H1 (cell line): Measurements from ENCODE around the gene PACSIN1. TPM values are rescaled to one million over a fixed set of nuclear protein-coding genes. Genes with fewer than 3 reads are reported as not detected.

Experiments used
- CTCF ChIA-PET: fragments of 300-600 bp; sonication (Branson Sonifier 250); formaldehyde crosslinking; loops from one replicate; lab custom pipeline; 2021; ENCODE audit not compliant: partially characterized antibody; lab: Charles Lee
- POLR2A ChIA-PET: fragments of 300-600 bp; sonication (Branson Sonifier 250); formaldehyde crosslinking; loops from one replicate; lab custom pipeline; 2021; ENCODE audit warnings: inconsistent platforms; ENCODE audit not compliant: partially characterized antibody; lab: Charles Lee
- DNase-seq, 2 experiments: peaks; one replicate each; pipeline versions ENCODE4 v3.0.0 to v3.0.0-alpha.2; 2010 to 2022; ENCODE audit warnings: low spot score in 2 of 2, low read depth in 1 of 2, mixed read lengths in 1 of 2
- FAIRE-seq: peaks from 2 replicates; lab custom pipeline; 2011; peaks lifted over from hg19 to GRCh38; lab: Jason Lieb, UNC
- H2AFZ ChIP-seq: 2 replicates; pipeline ENCODE4 v1.8.1; 2012; ENCODE audit warnings: low read length, inconsistent platforms
- H2AK5ac ChIP-seq: 2 replicates; pipeline ENCODE4 v1.6.1; 2013; ENCODE audit warnings: low read depth, low read length
- H2BK120ac ChIP-seq: replicated peaks from 2 replicates; pipeline ENCODE3; 2013; ENCODE audit warnings: low read depth, low read length, inconsistent platforms
- H2BK12ac ChIP-seq: 2 replicates; pipeline ENCODE4 v1.6.1; 2013; ENCODE audit warnings: low read depth, low read length
- H2BK15ac ChIP-seq: 2 replicates; pipeline ENCODE4 v1.6.1; 2013; ENCODE audit warnings: low read length
- H2BK20ac ChIP-seq: 2 replicates; pipeline ENCODE4 v1.6.1; 2013; ENCODE audit warnings: low read length
- H2BK5ac ChIP-seq: 2 replicates; pipeline ENCODE4 v1.6.1; 2013; ENCODE audit warnings: low read depth, low read length
- H3K14ac ChIP-seq: 2 replicates; pipeline ENCODE4 v1.6.1; 2013; ENCODE audit warnings: inconsistent platforms; ENCODE audit not compliant: insufficient read length
- H3K18ac ChIP-seq: 2 replicates; pipeline ENCODE4 v1.6.1; 2013; ENCODE audit warnings: low read length; ENCODE audit errors: extremely low read depth
- H3K23ac ChIP-seq: 2 replicates; pipeline ENCODE4 v1.6.1; 2013; ENCODE audit warnings: inconsistent platforms; ENCODE audit not compliant: insufficient read length
- H3K23me2 ChIP-seq: 2 replicates; pipeline ENCODE4 v1.6.1; 2013; ENCODE audit warnings: low read depth, low read length
- H3K27ac ChIP-seq: 2 replicates; pipeline ENCODE4 v1.6.1; 2011; ENCODE audit warnings: low read depth, low read length, inconsistent platforms
- H3K27me3 ChIP-seq, 4 experiments: replicated peaks in 1 of 4; 1 replicate in 1 of 4; 2 replicates in 3 of 4; pipeline versions ENCODE4 v1.6.1 to v1.8.1; 2011 to 2013; ENCODE audit warnings: low read length in 3 of 4, mild to moderate bottlenecking in 3 of 4, inconsistent platforms in 2 of 4, mixed read lengths in 2 of 4, moderate library complexity in 1 of 4; ENCODE audit not compliant: control insufficient read depth in 3 of 4, insufficient read depth in 3 of 4; ENCODE audit errors: extremely low read depth in 1 of 4
- H3K36me3 ChIP-seq, 4 experiments: 2 replicates each; pipeline versions ENCODE4 v1.6.1 to v1.8.1; 2011 to 2013; ENCODE audit warnings: mild to moderate bottlenecking in 4 of 4, low read length in 3 of 4, moderate library complexity in 2 of 4, control low read depth in 1 of 4, inconsistent platforms in 1 of 4; ENCODE audit not compliant: insufficient read depth in 4 of 4, control insufficient read depth in 2 of 4
- H3K4ac ChIP-seq: replicated peaks from 2 replicates; pipeline ENCODE3; 2013; ENCODE audit warnings: low read length, low read depth, mixed read lengths, inconsistent platforms; ENCODE audit not compliant: insufficient read length
- H3K4me1 ChIP-seq, 4 experiments: replicated peaks in 1 of 4; 1 replicate in 1 of 4; 2 replicates in 3 of 4; pipeline versions ENCODE4 v1.6.1 to v1.8.1; 2011 to 2013; ENCODE audit warnings: low read length in 3 of 4, inconsistent platforms in 2 of 4, mixed read lengths in 1 of 4; ENCODE audit not compliant: insufficient read depth in 4 of 4, control insufficient read depth in 3 of 4
- H3K4me2 ChIP-seq, 2 experiments: 2 replicates each; pipeline versions ENCODE4 v1.6.1 to v1.8.1; 2011 to 2013; ENCODE audit warnings: low read depth in 2 of 2, low read length in 2 of 2, control low read depth in 1 of 2, inconsistent platforms in 1 of 2, mild to moderate bottlenecking in 1 of 2; ENCODE audit not compliant: insufficient read depth in 1 of 2
- H3K4me3 ChIP-seq, 4 experiments: fragments of 200-600, 300-600 bp in 1 of 4; sonication (generic), shearing (Covaris generic), sonication (Bioruptor Twin) in 1 of 4; 2 replicates each; pipeline versions ENCODE4 v1.5.1 to v1.8.1; 2011 to 2016; ENCODE audit warnings: low read length in 4 of 4, low read depth in 3 of 4, control low read depth in 2 of 4, inconsistent platforms in 2 of 4, mild to moderate bottlenecking in 2 of 4, mixed read lengths in 1 of 4, moderate library complexity in 1 of 4; ENCODE audit not compliant: insufficient read depth in 2 of 4; ENCODE audit errors: extremely low read depth in 1 of 4
- H3K56ac ChIP-seq: replicated peaks from 2 replicates; pipeline ENCODE3; 2013; ENCODE audit warnings: low read depth, mild to moderate bottlenecking, mixed read lengths, low read length, inconsistent platforms; ENCODE audit not compliant: insufficient read length
- H3K79me1 ChIP-seq: 2 replicates; pipeline ENCODE4 v1.6.1; 2013; ENCODE audit warnings: low read depth, low read length, control low read depth
- H3K79me2 ChIP-seq, 2 experiments: 2 replicates each; pipeline versions ENCODE4 v1.6.1 to v1.8.1; 2012 to 2013; ENCODE audit warnings: low read length in 2 of 2, mild to moderate bottlenecking in 2 of 2, inconsistent platforms in 1 of 2; ENCODE audit not compliant: insufficient read depth in 2 of 2, control insufficient read depth in 1 of 2
- H3K9ac ChIP-seq, 4 experiments: replicated peaks in 1 of 4; 1 replicate in 1 of 4; 2 replicates in 3 of 4; pipeline versions ENCODE4 v1.6.1 to v1.8.1; 2011 to 2013; ENCODE audit warnings: low read depth in 3 of 4, low read length in 3 of 4, control low read depth in 2 of 4, mild to moderate bottlenecking in 2 of 4, moderate library complexity in 2 of 4, inconsistent platforms in 1 of 4; ENCODE audit errors: extremely low read depth in 1 of 4
- H3K9me3 ChIP-seq, 2 experiments: 2 replicates each; pipeline versions ENCODE4 v1.6.1 to v1.8.1; 2012 to 2013; ENCODE audit warnings: mild to moderate bottlenecking in 2 of 2, moderate library complexity in 2 of 2, control low read depth in 1 of 2, inconsistent platforms in 1 of 2, low read depth in 1 of 2, low read length in 1 of 2, mixed read lengths in 1 of 2; ENCODE audit not compliant: insufficient read depth in 2 of 2
- H4K20me1 ChIP-seq, 2 experiments: replicated peaks in 1 of 2; 2 replicates each; pipeline versions ENCODE3 to v1.8.1; 2011 to 2013; ENCODE audit warnings: inconsistent platforms in 2 of 2, low read length in 2 of 2, mild to moderate bottlenecking in 1 of 2; ENCODE audit not compliant: insufficient read depth in 2 of 2, control insufficient read depth in 1 of 2
- H4K5ac ChIP-seq: 2 replicates; pipeline ENCODE4 v1.6.1; 2013; ENCODE audit warnings: low read length, low read depth, mixed read lengths, inconsistent platforms; ENCODE audit not compliant: insufficient read length
- H4K8ac ChIP-seq: 2 replicates; pipeline ENCODE4 v1.8.0; 2013; ENCODE audit warnings: mild to moderate bottlenecking, moderate library complexity, low read length, inconsistent platforms; ENCODE audit not compliant: insufficient read depth; ENCODE audit errors: extremely low read depth
- H4K91ac ChIP-seq: replicated peaks from 2 replicates; pipeline ENCODE3; 2013; ENCODE audit warnings: low read length, mixed read lengths, inconsistent platforms; ENCODE audit not compliant: insufficient read length
- E2F6 ChIP-seq: IDR thresholded peaks from 2 replicates; pipeline ENCODE4 v1.6.1; 2012; ENCODE audit warnings: inconsistent platforms
- EP300 ChIP-seq, 2 experiments: IDR thresholded peaks; 1 replicate in 1 of 2; 2 replicates in 1 of 2; pipeline ENCODE4 v1.6.1; 2011 to 2012; ENCODE audit warnings: low read depth in 2 of 2, low read length in 2 of 2, mild to moderate bottlenecking in 2 of 2, borderline replicate concordance in 1 of 2, inconsistent platforms in 1 of 2, moderate library complexity in 1 of 2
- FOSL1 ChIP-seq: IDR thresholded peaks from 2 replicates; pipeline ENCODE4 v1.6.1; 2011; ENCODE audit warnings: mild to moderate bottlenecking, low read depth, low read length, moderate library complexity; ENCODE audit not compliant: insufficient read depth
- HDAC6 ChIP-seq: IDR thresholded peaks from one replicate; pipeline ENCODE4 v1.7.1; 2012; ENCODE audit warnings: low read depth, mild to moderate bottlenecking, inconsistent platforms, low read length, moderate library complexity
- KDM4A ChIP-seq: IDR thresholded peaks from one replicate; pipeline ENCODE4 v1.7.1; 2012; ENCODE audit warnings: low read depth, mild to moderate bottlenecking, moderate library complexity, low read length, inconsistent platforms; ENCODE audit not compliant: severe bottlenecking
- RAD21 ChIP-seq, 2 experiments: IDR thresholded peaks in 1 of 2; conservative IDR thresholded peaks in 1 of 2; 2 replicates each; pipeline ENCODE4 v1.6.1; 2011; ENCODE audit warnings: low read depth in 2 of 2, low read length in 2 of 2, improper control_type of control experiment in 1 of 2, inconsistent platforms in 1 of 2, mild to moderate bottlenecking in 1 of 2, moderate library complexity in 1 of 2
- SIX5 ChIP-seq: IDR thresholded peaks from 2 replicates; pipeline ENCODE4 v1.6.1; 2011; ENCODE audit warnings: mild to moderate bottlenecking, low read depth, low read length
- SP4 ChIP-seq: IDR thresholded peaks from 2 replicates; pipeline ENCODE4 v1.6.1; 2012; ENCODE audit warnings: low read length, inconsistent platforms
- TAF1 ChIP-seq: IDR thresholded peaks from 2 replicates; pipeline ENCODE4 v1.6.1; 2011; ENCODE audit warnings: mild to moderate bottlenecking, low read depth, low read length
- TAF7 ChIP-seq: optimal IDR thresholded peaks from 2 replicates; pipeline ENCODE3; 2011; ENCODE audit warnings: low read depth, mild to moderate bottlenecking, inconsistent platforms, low read length, moderate library complexity, borderline replicate concordance
- TCF12 ChIP-seq: IDR thresholded peaks from 2 replicates; pipeline ENCODE4 v1.6.1; 2011; ENCODE audit warnings: low read depth, mild to moderate bottlenecking, low read length
- WGBS, 2 experiments: shearing (Covaris generic) in 1 of 2; methylation state at CpG; one replicate each; pipeline versions ENCODE4 v1.1.6 to v1.1.7; 2013 to 2015; ENCODE audit warnings: low lambda C conversion rate in 2 of 2, mixed read lengths in 2 of 2, inconsistent platforms in 1 of 2, low coverage in 1 of 2, missing lambda C conversion rate in 1 of 2; ENCODE audit not compliant: insufficient replicate concordance in 2 of 2, insufficient coverage in 1 of 2, insufficient read length in 1 of 2; ENCODE audit errors: extremely low coverage in 1 of 2, missing lambda C conversion rate in 1 of 2; 5-methylcytosine and 5-hydroxymethylcytosine counted together
- polyA plus RNA-seq, 7 experiments: library from polyadenylated mRNA; depleted of rRNA in 3 of 7; stranded (reverse) in 5 of 7; unstranded in 2 of 7; fragments of >200 nt in 5 of 7; fragments of 200-250 nt in 2 of 7; gene quantifications; 1 replicate in 5 of 7; 2 replicates in 1 of 7; 4 replicates in 1 of 7; pipeline versions ENCODE4 v1.2.1 to v1.2.3, GENCODE V29; 2011 to 2013; ENCODE audit warnings: missing spikeins in 2 of 7, mixed read lengths in 2 of 7
- total RNA-seq: library from RNA; stranded (reverse); fragmentation: NEBNext Ultra II Directional; extraction: Animal tissue kit (Norgen Biotek cat#: 25700); gene quantifications from 2 replicates; pipeline ENCODE4 v1.2.1, GENCODE V29; 2021

Gene PACSIN1
- total and polyA plus RNA-seq, 2 of the 8 experiments (the other 6 are each of a cell fraction or from before 2014, with no cell fraction given), result 5.9 to 11.1 TPM

DNA sequence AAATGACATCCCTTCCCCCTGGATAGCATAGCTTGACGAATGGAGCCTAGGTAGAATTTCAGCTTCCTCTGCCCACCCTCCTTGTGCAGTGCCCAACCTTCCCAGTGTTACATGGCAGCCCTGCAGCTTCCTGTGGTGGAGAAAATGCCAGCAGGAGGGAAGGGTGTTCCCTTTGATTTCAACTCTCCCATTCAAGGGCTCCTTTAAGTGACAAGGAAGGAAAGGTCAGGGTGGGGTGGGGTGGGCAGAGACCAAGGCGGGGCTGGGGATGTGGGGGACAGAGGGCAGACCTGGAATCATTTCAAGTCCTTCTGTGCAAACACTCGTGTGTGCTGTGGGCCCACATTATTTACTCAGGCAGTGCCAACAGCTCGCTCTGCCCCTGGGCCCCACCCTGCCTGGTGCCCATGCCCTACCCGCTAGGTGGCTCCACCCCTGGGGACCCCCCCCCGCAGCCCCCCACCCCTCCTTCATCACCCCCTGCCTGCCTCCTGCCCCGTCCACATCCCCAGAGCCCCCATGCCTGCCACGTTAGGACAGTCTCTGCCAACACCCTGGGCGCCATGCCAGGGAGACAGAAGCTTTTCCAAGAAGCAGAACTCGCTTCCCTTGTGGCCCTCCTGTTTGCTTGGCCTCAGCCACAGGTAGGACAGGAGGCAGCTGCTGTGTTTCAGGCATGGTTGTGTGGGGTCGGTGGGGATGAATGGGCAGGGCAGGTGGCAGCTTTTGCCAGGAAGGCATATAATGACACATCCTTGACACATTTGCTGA is 80.9 kb downstream of the PACSIN1 start:
- WGBS, 2 experiments, result 90% methylated on average over 4 of the region's 11 CpGs; no CpG with 5 or more reads in 1 of the 2 experiments
- POLR2A ChIA-PET, result interaction anchor here (1.0 to 1.9 kb wide), 4 partner anchors 13 to 310 kb away, joined by 3 to 5 read pairs (median 4); partner anchors contain the start of gene HMGA1
- H2BK5ac ChIP-seq, result no peak overlapping the region
- TF ChIP-seq TAF1 (no peak), TCF12 (no peak), TAF7 (no peak), KDM4A (no peak), HDAC6 (no peak), E2F6 (no peak), SIX5 (no peak), RAD21 (IDR thresholded peaks at IDR 0.05 in 1 of 2, conservative IDR thresholded peaks at IDR 0.05 in 1 of 2; ENCODE audit: low read depth in 2 of 2, low read length in 2 of 2) (no peak), EP300 (IDR thresholded peaks at IDR 0.05; ENCODE audit: borderline replicate concordance in 1 of 2, low read depth in 2 of 2, low read length in 2 of 2) (no peak), FOSL1 (no peak), SP4 (no peak)

More for the DNA sequence above, 80.9 kb downstream of the PACSIN1 start:
- Histone ChIP-seq H4K20me1 (no peaks in the 10 kb centered on the region), H2BK20ac (no peak overlapping the region), H3K4me2 (no peak overlapping the region), H3K18ac (no peak overlapping the region), H2AK5ac (0 out of 2 replicates have a peak overlapping the region, but pooled peaks have one; percentile 9), H3K9me3 (no peaks in the 10 kb centered on the region), H3K23me2 (no peaks in the 10 kb centered on the region), H4K91ac (no peak overlapping the region), H3K4ac (no peak overlapping the region), H3K56ac (no peak overlapping the region), H3K14ac (no peak overlapping the region), H3K4me1 (no peaks in the 10 kb centered on the region; a peak in 2 of 7 replicates), H3K9ac (no peak overlapping the region), H2AFZ (no peak overlapping the region), H3K79me2 (no peaks in the 10 kb centered on the region), H3K27ac (no peak overlapping the region), H3K79me1 (no peaks in the 10 kb centered on the region), H2BK120ac (no peak overlapping the region), H4K5ac (no peak overlapping the region), H3K36me3 (no peaks in the 10 kb centered on the region), H2BK12ac (no peak overlapping the region), H4K8ac (no peak overlapping the region; the same call in 1 of the 2 replicates), H2BK15ac (0 out of 2 replicates have a peak overlapping the region, but pooled peaks have one; percentile 18), H3K23ac (no peak overlapping the region), H3K27me3 (no peaks in the 10 kb centered on the region), H3K4me3 (no peak overlapping the region)
- FAIRE-seq (no peak), DNase-seq (no peak)
- CTCF ChIA-PET, result interaction anchor here (1.0 to 3.5 kb wide), 10 partner anchors 11 to 90 kb away, joined by 3 to 16 read pairs (median 3); no protein-coding TSS in a partner anchor
